HepG2 (cell line): ENCODE measurements around the gene HYAL2. TPM values are rescaled to one million over a fixed set of nuclear protein-coding genes. Genes with fewer than 3 reads are reported as not detected.

Experiments used
- EEA1 ChIP-seq: sonication (generic); formaldehyde crosslinking; IDR thresholded peaks from 2 replicates; pipeline ENCODE4 v1.5.1; 2020; ENCODE audit warnings: mild to moderate bottlenecking, missing genetic modification reagents, borderline replicate concordance
- FLYWCH1 ChIP-seq: sonication (generic); formaldehyde crosslinking; IDR thresholded peaks from 2 replicates; pipeline ENCODE4 v1.8.1; 2023; ENCODE audit warnings: mild to moderate bottlenecking, missing genetic modification reagents
- IRF1 ChIP-seq: sonication (generic); formaldehyde crosslinking; IDR thresholded peaks from 2 replicates; pipeline ENCODE4 v1.4.0; 2020; ENCODE audit warnings: low read depth, mild to moderate bottlenecking, missing genetic modification reagents
- IRX3 ChIP-seq: sonication (generic); formaldehyde crosslinking; IDR thresholded peaks from 2 replicates; pipeline ENCODE4 v1.8.1; 2023; ENCODE audit warnings: mild to moderate bottlenecking, low read depth, missing genetic modification reagents, borderline replicate concordance
- KIAA2018 ChIP-seq: sonication (generic); formaldehyde crosslinking; IDR thresholded peaks from 2 replicates; pipeline ENCODE4 v1.5.0; 2020; ENCODE audit warnings: mild to moderate bottlenecking, missing genetic modification reagents, borderline replicate concordance
- MYPOP ChIP-seq: sonication (generic); formaldehyde crosslinking; IDR thresholded peaks from 2 replicates; pipeline ENCODE4 v1.8.1; 2023; ENCODE audit warnings: mild to moderate bottlenecking, moderate library complexity, missing genetic modification reagents
- PHF21A ChIP-seq: sonication (generic); formaldehyde crosslinking; IDR thresholded peaks from 2 replicates; pipeline ENCODE4 v1.5.0; 2020; ENCODE audit warnings: mild to moderate bottlenecking, missing genetic modification reagents
- POLR2A ChIP-seq, 2 experiments: IDR thresholded peaks; 2 replicates each; pipeline ENCODE4 v1.6.1; 2011; ENCODE audit warnings: low read depth in 2 of 2, low read length in 2 of 2, mild to moderate bottlenecking in 1 of 2, moderate library complexity in 1 of 2; ENCODE audit not compliant: insufficient read depth in 1 of 2
- RXRB ChIP-seq: IDR thresholded peaks from 2 replicates; pipeline ENCODE4 v1.6.1; 2016; ENCODE audit warnings: borderline replicate concordance, missing genetic modification reagents, missing compliant biosample characterization
- SP2 ChIP-seq: sonication (generic); formaldehyde crosslinking; IDR thresholded peaks from 2 replicates; pipeline ENCODE4 v1.5.1; 2020; ENCODE audit warnings: mild to moderate bottlenecking, missing genetic modification reagents
- ZBTB8A ChIP-seq: sonication (generic); formaldehyde crosslinking; IDR thresholded peaks from 2 replicates; pipeline ENCODE4 v1.4.0; 2020; ENCODE audit warnings: mild to moderate bottlenecking, low read depth, missing genetic modification reagents, borderline replicate concordance
- ZNF329 ChIP-seq: sonication (generic); formaldehyde crosslinking; IDR thresholded peaks from 2 replicates; pipeline ENCODE4 v1.9.0; 2021; ENCODE audit warnings: low read depth, mild to moderate bottlenecking, missing genetic modification reagents
- ZNF530 ChIP-seq: sonication (generic); formaldehyde crosslinking; IDR thresholded peaks from 2 replicates; pipeline ENCODE4 v1.5.0; 2020; ENCODE audit warnings: low read depth, mild to moderate bottlenecking, missing genetic modification reagents
- ZNF616 ChIP-seq: sonication (generic); formaldehyde crosslinking; IDR thresholded peaks from 2 replicates; pipeline ENCODE4 v1.5.0; 2020; ENCODE audit warnings: low read depth, mild to moderate bottlenecking, missing genetic modification reagents
- ZNF749 ChIP-seq: sonication (generic); formaldehyde crosslinking; IDR thresholded peaks from 2 replicates; pipeline ENCODE4 v1.8.0; 2022; ENCODE audit warnings: mild to moderate bottlenecking, missing genetic modification reagents, moderate library complexity, borderline replicate concordance
- polyA plus RNA-seq, 8 experiments: library from polyadenylated mRNA; depleted of rRNA in 3 of 8; stranded (reverse) in 7 of 8; unstranded in 1 of 8; fragments of >200 nt; fragmentation: Illumina TruSeq in 4 of 8; extraction: Trizol in 4 of 8; gene quantifications; 2 replicates each; pipeline versions ENCODE4 v1.2.1 to v1.2.3, GENCODE V29; 2011 to 2016; ENCODE audit warnings: low read depth in 4 of 8, missing spikeins in 1 of 8, mixed read lengths in 1 of 8; ENCODE audit not compliant: insufficient read depth in 1 of 8
- total RNA-seq, 5 experiments: library from RNA; depleted of rRNA; stranded (reverse); fragments of >200 nt; fragmentation: Illumina TruSeq; extraction: Trizol; gene quantifications; 2 replicates each; pipeline ENCODE4 v1.2.3, GENCODE V29; 2016; ENCODE audit warnings: low read depth in 1 of 5
- TF ChIP-seq, protein P1 (sequence below): sonication (generic); formaldehyde crosslinking; IDR thresholded peaks from 2 replicates; pipeline ENCODE4 v1.4.0; 2020; ENCODE audit warnings: missing genetic modification reagents

HYAL2 gene
- total and polyA plus RNA-seq, 2 of the 13 experiments (the other 11 are each of a cell fraction or from before 2014, with no cell fraction given), result 76.2 to 102 TPM

- TF ChIP-seq, protein P1, sequence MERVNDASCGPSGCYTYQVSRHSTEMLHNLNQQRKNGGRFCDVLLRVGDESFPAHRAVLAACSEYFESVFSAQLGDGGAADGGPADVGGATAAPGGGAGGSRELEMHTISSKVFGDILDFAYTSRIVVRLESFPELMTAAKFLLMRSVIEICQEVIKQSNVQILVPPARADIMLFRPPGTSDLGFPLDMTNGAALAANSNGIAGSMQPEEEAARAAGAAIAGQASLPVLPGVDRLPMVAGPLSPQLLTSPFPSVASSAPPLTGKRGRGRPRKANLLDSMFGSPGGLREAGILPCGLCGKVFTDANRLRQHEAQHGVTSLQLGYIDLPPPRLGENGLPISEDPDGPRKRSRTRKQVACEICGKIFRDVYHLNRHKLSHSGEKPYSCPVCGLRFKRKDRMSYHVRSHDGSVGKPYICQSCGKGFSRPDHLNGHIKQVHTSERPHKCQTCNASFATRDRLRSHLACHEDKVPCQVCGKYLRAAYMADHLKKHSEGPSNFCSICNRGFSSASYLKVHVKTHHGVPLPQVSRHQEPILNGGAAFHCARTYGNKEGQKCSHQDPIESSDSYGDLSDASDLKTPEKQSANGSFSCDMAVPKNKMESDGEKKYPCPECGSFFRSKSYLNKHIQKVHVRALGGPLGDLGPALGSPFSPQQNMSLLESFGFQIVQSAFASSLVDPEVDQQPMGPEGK (CRISPR knock-in tag), result peak; percentile 97
- TF ChIP-seq POLR2A (IDR thresholded peaks at IDR 0.05; ENCODE audit: insufficient read depth in 1 of 2, low read depth in 2 of 2, low read length in 2 of 2), result peak in 1 of 2 experiments; percentile 98; a peak in 2 of 4 replicates
- peak; percentile 72; the same call in 1 of the 2 replicates for TF ChIP-seq ZNF749 (CRISPR knock-in tag)
- no peak for TF ChIP-seq ZNF530 (CRISPR knock-in tag)
- TF ChIP-seq FLYWCH1, result 0 out of 2 replicates have a peak, but pooled peaks have one; percentile 78
- 0 out of 2 replicates have a peak, but pooled peaks have one; percentile 31 for TF ChIP-seq MYPOP
- no peak for TF ChIP-seq EEA1 (CRISPR knock-in tag)
- TF ChIP-seq IRF1 (CRISPR knock-in tag), result no peak
- TF ChIP-seq IRX3, result 0 out of 2 replicates have a peak, but pooled peaks have one; percentile 66
- TF ChIP-seq ZBTB8A (CRISPR knock-in tag), result no peak
- peak; percentile 83; the same call in 1 of the 2 replicates for TF ChIP-seq PHF21A (CRISPR knock-in tag)
- TF ChIP-seq KIAA2018 (CRISPR knock-in tag), result no peak
- TF ChIP-seq ZNF616 (CRISPR knock-in tag), result peak; percentile 37; the same call in 1 of the 2 replicates
- TF ChIP-seq SP2 (CRISPR knock-in tag), result no peak
- TF ChIP-seq ZNF329 (CRISPR knock-in tag), result no peak
- peak; percentile 34; the same call in 1 of the 2 replicates for TF ChIP-seq RXRB (CRISPR knock-in tag)
These were observed 19.3 kb downstream of the HYAL2 start, which contains the start of gene HYAL1 (continued) for GRCh38 chr3:50303013-50303815.
